Naive thymus-derived CD8-positive, alpha-beta T cell (primary cell): ENCODE results near the gene BICC1. TPM values are rescaled to one million over a fixed set of nuclear protein-coding genes. Genes with fewer than 3 reads are reported as not detected.
"Not testable (repeated sequence)": the region's sequence is repeated elsewhere in the genome, so short reads cannot be mapped to it uniquely, and the experiment has no call there.

Source experiments
- ATAC-seq, 2 donors: fragments of 150-1000 bp; cut with Tn5 transposase in 1 of 2; sonication (Bioruptor Pico), chemical (Tn5 transposase) in 1 of 2; 1 replicate in 1 of 2; 2 replicates in 1 of 2; pipeline ENCODE4 v1.10.0; 2021; ENCODE audit warnings: mild to moderate bottlenecking in 2 of 2, moderate library complexity in 2 of 2
- POLR2A ChIA-PET: fragments of 350-600 bp; sonication (Branson Sonifier 250); formaldehyde crosslinking; loops from one replicate; lab custom pipeline; 2021; ENCODE audit warnings: antibody characterized with exemption; lab: Charles Lee
- DNase-seq, 10 donors: peaks; one replicate each; pipeline versions ENCODE4 v3.0.0 to v3.0.0-alpha.2; 2020 to 2022
- H3K27ac Mint-ChIP-seq, 10 donors: one replicate each; pipeline ENCODE4 v1.8.0; 2020 to 2022; ENCODE audit warnings: mild to moderate bottlenecking in 10 of 10, mixed read lengths in 10 of 10, moderate library complexity in 4 of 10, inconsistent platforms in 1 of 10
- H3K27me3 Mint-ChIP-seq, 5 donors: one replicate each; pipeline ENCODE4 v1.8.0; 2021 to 2022; ENCODE audit warnings: mixed read lengths in 5 of 5
- H3K36me3 Mint-ChIP-seq, 3 donors: one replicate each; pipeline ENCODE4 v1.8.0; 2020 to 2022; ENCODE audit warnings: mixed read lengths in 3 of 3, mild to moderate bottlenecking in 2 of 3, inconsistent platforms in 1 of 3
- H3K4me1 Mint-ChIP-seq, 4 donors: one replicate each; pipeline ENCODE4 v1.8.0; 2021 to 2022; ENCODE audit warnings: mixed read lengths in 4 of 4
- H3K4me3 Mint-ChIP-seq, 10 donors: one replicate each; pipeline ENCODE4 v1.8.0; 2020 to 2022; ENCODE audit warnings: mild to moderate bottlenecking in 10 of 10, mixed read lengths in 10 of 10, moderate library complexity in 6 of 10, inconsistent platforms in 1 of 10
- H3K9me3 Mint-ChIP-seq, 9 donors: one replicate each; pipeline ENCODE4 v1.8.0; 2020 to 2022; ENCODE audit warnings: mixed read lengths in 9 of 9, mild to moderate bottlenecking in 3 of 9, inconsistent platforms in 1 of 9, moderate library complexity in 1 of 9
- polyA plus RNA-seq, 3 donors: library from polyadenylated mRNA; unstranded; fragments of 300-500 nt; fragmentation: Illumina TruSeq; gene quantifications; one replicate each; pipeline ENCODE4 v1.2.3, GENCODE V29; 2021
- total RNA-seq, 8 experiments: library from RNA in 2 of 8; stranded (reverse) in 2 of 8; gene quantifications; one replicate each; pipeline ENCODE4 v1.2.3 and lab custom pipeline; 2021 to 2026

BICC1 gene
- total and polyA plus RNA-seq, 5 experiments from 2014 or later, result not detected

DNA sequence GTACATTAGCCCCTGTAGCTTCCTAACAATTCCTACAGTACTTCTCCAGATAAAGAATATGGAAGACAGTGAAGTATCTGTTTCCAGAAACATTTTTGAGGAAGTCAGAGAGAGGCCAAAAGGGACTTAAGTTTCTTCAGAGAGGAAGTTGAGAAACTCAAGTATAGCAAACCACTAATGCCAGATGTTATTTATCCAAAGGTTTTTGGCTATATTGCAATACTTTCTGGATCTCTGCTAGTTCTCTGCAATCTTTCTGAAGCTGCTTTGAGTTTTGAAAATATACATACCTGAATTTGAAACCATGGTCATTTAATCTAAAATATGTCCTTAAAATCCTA is 64.7 kb downstream of the BICC1 start:
- Mint-ChIP-seq H3K4me1 (no peaks in the 10 kb centered on the region), H3K27me3 (peaks cover 0 to 2% (median 0%) of the 10 kb centered on the region in 5 donors), H3K27ac (no peak overlapping the region), H3K4me3 (no peak overlapping the region), H3K9me3 (peaks cover 0 to 3% (median 0%) of the 10 kb centered on the region in 9 donors), H3K36me3 (no peaks in the 10 kb centered on the region)
- no peak for ATAC-seq
- no peak for DNase-seq
- POLR2A ChIA-PET, result no interaction called here

DNA sequence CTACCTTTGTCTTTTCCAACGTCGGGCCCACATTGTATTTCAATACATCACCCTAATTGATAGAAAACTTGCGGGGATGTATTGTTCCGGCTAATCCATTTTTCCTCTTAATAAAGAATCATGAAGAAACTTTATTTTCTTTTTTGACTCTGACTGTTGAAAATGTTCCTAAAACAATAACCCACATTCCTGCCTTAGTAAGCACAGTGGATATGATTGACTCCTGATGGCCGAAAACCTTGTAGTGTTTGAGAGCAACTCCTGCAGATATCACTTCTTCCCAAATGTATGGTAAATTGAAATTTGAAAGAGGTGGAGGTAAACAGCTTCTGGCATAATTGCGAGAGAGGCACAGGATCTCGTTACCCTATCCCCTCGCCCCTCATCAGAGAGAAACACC is 65.7 kb downstream of the BICC1 start:
- peaks cover 0 to 2% (median 0%) of the 10 kb centered on the region in 5 donors for H3K27me3 Mint-ChIP-seq
- POLR2A ChIA-PET, result no interaction called here
- DNase-seq (no peak), ATAC-seq (no peak)
- H3K4me3 Mint-ChIP-seq, result no peak overlapping the region
- H3K36me3 Mint-ChIP-seq, result no peaks in the 10 kb centered on the region
- H3K4me1 Mint-ChIP-seq, result no peaks in the 10 kb centered on the region
- no peak overlapping the region for H3K27ac Mint-ChIP-seq
- peaks cover 0 to 6% (median 0%) of the 10 kb centered on the region in 9 donors for H3K9me3 Mint-ChIP-seq

DNA sequence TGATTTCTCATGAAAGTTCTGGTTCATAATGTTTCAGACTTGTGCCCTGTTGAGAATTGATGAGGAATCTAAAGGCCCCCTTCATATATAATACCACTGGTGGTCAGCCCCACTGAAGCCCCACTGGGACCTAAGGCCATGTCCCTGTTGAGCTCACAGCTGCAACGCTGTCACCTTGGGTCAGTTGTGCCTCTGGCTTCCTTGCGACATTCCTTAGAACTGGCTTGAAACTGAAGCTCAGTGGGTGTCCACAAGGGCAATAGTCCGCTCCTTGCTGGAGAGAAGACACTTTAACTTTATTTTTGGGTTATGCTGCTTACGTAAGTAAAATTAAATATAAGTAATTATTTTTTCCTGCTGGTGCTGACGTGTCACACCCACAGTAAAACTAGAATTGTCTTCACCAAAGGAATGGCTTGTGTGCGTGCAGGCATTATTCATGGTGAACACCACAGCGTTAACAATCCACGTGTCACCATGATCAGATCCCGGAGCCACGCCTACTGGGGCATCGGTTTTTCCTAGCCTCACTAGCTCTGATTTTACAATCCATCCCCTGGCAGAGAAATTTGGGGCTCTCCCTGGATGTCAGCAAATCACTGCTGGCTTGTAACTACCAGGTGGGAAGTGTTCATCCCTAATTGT is 66.5 kb downstream of the BICC1 start:
- Mint-ChIP-seq H3K27me3 (peaks cover 0 to 5% (median 0%) of the 10 kb centered on the region in 5 donors), H3K36me3 (no peaks in the 10 kb centered on the region), H3K4me1 (no peaks in the 10 kb centered on the region), H3K4me3 (no peak overlapping the region), H3K9me3 (peaks cover 0 to 12% (median 0%) of the 10 kb centered on the region in 9 donors), H3K27ac (no peak overlapping the region)
- POLR2A ChIA-PET, result no interaction called here
- ATAC-seq (no peak), DNase-seq (no peak)

DNA sequence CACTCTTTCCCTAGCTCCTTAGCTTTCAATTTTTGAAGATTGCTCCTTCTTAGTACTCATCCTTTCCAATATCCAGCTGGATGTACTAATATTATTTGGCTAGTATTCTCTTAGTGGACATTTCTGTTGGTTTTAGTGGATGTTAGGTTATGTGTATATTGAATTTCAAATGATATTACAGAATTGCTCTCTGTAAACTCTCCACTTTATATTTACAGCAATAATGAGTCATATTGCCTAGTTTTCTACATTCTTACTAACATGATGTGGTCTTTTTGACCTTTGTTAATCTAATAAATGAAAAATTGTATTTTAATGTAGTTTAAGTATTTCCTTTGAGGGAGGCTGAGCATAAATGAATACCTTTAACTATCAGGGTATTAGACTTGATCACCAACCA is 69.4 kb downstream of the BICC1 start:
- POLR2A ChIA-PET, result no interaction called here
- Mint-ChIP-seq H3K27ac (no peak overlapping the region), H3K9me3 (peaks cover 0 to 12% (median 0%) of the 10 kb centered on the region in 9 donors), H3K36me3 (no peaks in the 10 kb centered on the region), H3K4me3 (no peak overlapping the region), H3K27me3 (peaks cover 0 to 14% (median 0%) of the 10 kb centered on the region in 5 donors), H3K4me1 (no peaks in the 10 kb centered on the region)
- ATAC-seq, result no peak
- no peak for DNase-seq

DNA sequence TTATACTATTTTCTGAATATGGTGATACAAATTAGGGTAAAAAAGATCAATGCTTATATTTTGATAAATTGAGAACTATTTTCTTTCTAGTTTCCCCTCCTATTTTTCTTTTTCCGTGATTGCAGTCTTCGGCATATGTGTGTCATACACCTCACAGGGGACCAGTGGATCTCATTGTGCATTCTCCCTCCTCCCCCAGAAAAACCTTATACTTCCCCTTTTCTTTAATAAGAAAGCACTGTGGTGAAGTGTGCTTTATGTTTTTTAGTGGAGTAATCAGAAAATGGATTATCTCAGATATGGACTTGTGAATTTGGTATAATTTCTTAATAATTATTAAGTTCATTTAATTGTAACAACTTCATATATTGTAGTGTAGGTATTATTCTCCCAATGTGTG is 72.8 kb downstream of the BICC1 start:
- H3K4me1 Mint-ChIP-seq, result no peaks in the 10 kb centered on the region
- H3K9me3 Mint-ChIP-seq, result peaks cover 0 to 12% (median 0%) of the 10 kb centered on the region in 9 donors
- ATAC-seq (no peak), DNase-seq (no peak)
- POLR2A ChIA-PET, result no interaction called here
- peaks cover 0 to 18% (median 3%) of the 10 kb centered on the region in 5 donors for H3K27me3 Mint-ChIP-seq
- no peaks in the 10 kb centered on the region for H3K36me3 Mint-ChIP-seq
- H3K4me3 Mint-ChIP-seq, result no peak overlapping the region
- H3K27ac Mint-ChIP-seq, result no peak overlapping the region

DNA sequence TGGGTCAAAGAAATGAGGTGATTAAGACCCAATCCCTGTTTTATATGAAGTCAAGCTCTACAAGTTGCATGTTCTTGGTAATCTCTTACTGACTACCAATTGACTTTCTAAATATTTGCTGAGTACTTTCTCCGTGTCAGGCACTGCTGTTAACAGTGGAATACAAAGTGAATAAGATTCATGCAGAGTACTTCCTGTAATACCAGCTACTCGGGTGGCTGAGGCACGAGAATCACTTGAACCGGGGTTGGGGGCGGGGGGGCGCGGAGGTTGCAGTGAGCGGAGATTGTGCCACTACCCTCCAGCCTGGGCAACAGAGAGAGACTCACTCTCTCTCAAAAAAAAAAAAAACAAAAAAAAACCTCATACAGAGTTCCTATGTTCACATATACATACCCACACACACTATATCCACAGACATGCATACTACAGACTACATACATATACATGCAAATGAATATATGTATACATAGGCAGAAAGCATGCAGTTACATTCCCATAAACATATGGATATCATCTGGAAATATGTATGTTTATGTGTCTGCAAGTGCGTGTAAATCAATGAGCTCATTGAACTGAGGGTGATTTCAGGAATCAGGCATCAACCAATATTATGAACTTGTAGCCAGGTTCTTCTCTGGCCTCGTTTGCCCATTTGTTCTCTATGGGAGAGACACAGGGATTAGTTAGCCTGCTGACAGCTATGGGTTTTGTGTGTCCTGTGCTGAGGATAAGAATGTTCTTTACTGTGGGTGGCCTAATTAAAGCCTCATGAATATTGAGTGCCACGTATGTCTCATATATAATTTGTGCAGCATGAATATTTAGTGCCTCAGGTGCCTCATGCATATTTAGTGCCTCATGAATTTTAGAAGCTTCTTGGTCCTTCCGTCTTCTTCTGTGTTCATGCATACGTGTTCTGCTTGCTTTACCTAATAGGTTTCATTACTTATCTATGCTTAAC is 73.9 kb downstream of the BICC1 start:
- no peaks in the 10 kb centered on the region for H3K36me3 Mint-ChIP-seq
- POLR2A ChIA-PET, result no interaction called here
- no peak overlapping the region for H3K27ac Mint-ChIP-seq
- ATAC-seq (no peak), DNase-seq (no peak)
- H3K9me3 Mint-ChIP-seq, result peaks cover 0 to 12% (median 0%) of the 10 kb centered on the region in 9 donors
- no peak overlapping the region for H3K4me3 Mint-ChIP-seq
- peaks cover 3 to 18% (median 9%) of the 10 kb centered on the region in 5 donors for H3K27me3 Mint-ChIP-seq
- H3K4me1 Mint-ChIP-seq, result no peaks in the 10 kb centered on the region

DNA sequence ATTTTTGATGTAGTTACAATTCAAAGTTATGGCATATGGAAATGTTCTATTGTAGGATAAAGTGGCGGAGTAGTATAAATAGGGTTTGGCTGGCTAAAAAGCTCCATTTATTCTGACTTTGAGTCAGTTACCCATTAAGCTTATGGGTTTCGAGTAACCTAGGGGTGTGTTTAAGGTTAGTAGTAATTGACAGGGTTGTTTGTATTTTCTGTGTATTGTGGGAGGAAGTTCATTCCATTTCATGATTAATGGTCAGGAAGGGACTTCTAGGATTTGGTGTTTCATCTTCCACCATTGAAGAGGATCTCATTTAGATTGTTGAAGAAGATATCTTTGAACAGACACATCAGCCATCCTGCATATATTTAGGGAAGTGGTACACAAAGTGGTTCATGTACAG is 75.0 kb downstream of the BICC1 start:
- Mint-ChIP-seq H3K9me3 (peaks cover 0 to 12% (median 0%) of the 10 kb centered on the region in 9 donors), H3K27ac (no peak overlapping the region), H3K4me3 (no peak overlapping the region), H3K36me3 (no peaks in the 10 kb centered on the region), H3K27me3 (peaks cover 5 to 20% (median 11%) of the 10 kb centered on the region in 5 donors), H3K4me1 (no peaks in the 10 kb centered on the region)
- no peak for DNase-seq
- no peak for ATAC-seq
- POLR2A ChIA-PET, result no interaction called here

DNA sequence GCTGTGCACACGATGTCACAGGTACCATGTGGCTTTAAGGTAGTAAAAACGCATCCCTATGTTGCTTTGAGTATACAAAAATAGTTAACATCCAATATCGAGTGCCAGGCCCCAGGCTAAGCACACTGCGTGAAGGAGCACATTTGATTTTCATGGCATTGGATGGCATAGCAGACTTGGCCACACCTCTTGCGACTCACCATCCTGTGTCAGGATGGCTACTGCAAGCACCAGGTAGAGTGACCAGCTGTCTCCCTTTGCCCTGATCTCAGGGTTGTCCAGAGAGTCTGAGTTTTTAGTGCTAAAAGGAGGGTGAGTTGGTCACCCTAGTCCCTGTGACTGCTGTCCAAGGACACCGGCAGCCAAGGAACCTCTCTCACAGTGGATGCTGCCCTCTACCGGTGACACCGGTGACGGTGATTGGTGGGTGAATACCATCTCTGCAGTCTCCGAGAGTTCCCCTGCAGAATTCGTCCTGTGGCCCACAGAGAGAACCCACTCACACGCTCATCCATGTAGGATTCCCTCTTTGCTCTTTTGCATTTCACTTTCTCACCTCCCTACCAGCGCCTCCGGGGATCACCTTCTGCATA is 76.1 kb downstream of the BICC1 start:
- DNase-seq (no peak), ATAC-seq (no peak)
- Mint-ChIP-seq H3K9me3 (peaks cover 0 to 7% (median 0%) of the 10 kb centered on the region in 9 donors), H3K27ac (no peak overlapping the region), H3K4me1 (no peaks in the 10 kb centered on the region), H3K4me3 (no peak overlapping the region), H3K27me3 (peaks cover 5 to 25% (median 13%) of the 10 kb centered on the region in 5 donors), H3K36me3 (no peaks in the 10 kb centered on the region)
- POLR2A ChIA-PET, result no interaction called here

DNA sequence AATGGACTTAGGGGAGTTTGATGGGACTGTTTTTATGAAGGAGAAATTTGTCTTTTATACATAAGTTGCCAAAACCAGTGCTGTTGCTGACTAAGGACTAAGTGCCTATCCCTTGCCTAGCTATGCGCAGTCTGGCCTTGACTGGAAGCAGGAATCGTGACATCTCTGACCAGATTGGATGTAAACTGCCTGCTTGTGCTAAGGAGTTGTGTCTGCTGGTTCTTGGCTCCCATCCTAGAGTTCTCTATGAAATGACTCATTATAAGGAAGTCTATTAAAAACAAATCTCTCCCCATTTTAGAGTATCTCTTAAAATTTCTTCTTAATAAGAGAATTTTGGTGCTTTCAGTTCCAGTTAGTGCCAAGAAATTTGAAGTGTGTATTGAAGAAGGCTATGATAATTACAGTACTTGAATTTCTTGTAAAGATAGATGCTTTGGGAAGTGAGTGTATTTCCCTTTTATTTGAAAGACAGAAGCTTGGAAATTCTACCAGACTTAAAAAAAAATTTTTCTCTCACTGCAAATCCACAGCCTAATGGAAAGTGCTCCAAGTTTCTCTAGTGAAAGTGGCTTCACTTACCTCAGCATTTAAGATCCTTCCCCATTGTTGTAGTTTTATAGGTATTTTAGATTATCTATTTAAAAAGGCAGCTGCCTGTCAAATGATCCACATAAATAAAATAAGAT is 77.6 kb downstream of the BICC1 start:
- peaks cover 0 to 3% (median 0%) of the 10 kb centered on the region in 9 donors for H3K9me3 Mint-ChIP-seq
- H3K4me1 Mint-ChIP-seq, result no peaks in the 10 kb centered on the region
- no peak overlapping the region for H3K27ac Mint-ChIP-seq
- H3K27me3 Mint-ChIP-seq, result peaks cover 5 to 30% (median 17%) of the 10 kb centered on the region in 5 donors
- H3K4me3 Mint-ChIP-seq, result no peak overlapping the region
- H3K36me3 Mint-ChIP-seq, result no peaks in the 10 kb centered on the region
- ATAC-seq, result no peak
- POLR2A ChIA-PET, result no interaction called here
- DNase-seq, result no peak

DNA sequence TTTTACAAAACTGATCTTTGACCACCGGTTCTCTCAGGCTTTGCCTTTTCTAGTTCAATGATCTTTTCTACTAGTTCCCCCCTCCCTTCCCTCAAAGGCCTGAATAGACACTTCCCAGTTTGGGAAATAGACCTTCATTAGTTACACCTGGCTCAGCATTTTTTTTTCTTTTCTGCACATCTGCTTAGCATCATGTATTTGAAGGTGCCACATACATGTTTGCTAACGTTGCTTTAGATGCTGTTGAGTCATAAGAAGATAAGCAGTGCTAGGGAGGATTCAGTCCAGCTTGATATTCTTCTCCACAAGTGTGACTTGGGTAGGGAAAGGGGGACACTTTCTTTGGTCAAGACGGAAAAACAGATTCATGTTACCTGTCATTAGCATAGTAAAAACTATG is 78.3 kb downstream of the BICC1 start:
- H3K27ac Mint-ChIP-seq, result no peak overlapping the region
- no peaks in the 10 kb centered on the region for H3K36me3 Mint-ChIP-seq
- DNase-seq (no peak), ATAC-seq (no peak)
- POLR2A ChIA-PET, result no interaction called here
- no peaks in the 10 kb centered on the region for H3K4me1 Mint-ChIP-seq
- H3K4me3 Mint-ChIP-seq, result no peak overlapping the region
- H3K27me3 Mint-ChIP-seq, result peaks cover 5 to 30% (median 17%) of the 10 kb centered on the region in 5 donors
- H3K9me3 Mint-ChIP-seq, result peaks cover 0 to 9% (median 0%) of the 10 kb centered on the region in 9 donors

DNA sequence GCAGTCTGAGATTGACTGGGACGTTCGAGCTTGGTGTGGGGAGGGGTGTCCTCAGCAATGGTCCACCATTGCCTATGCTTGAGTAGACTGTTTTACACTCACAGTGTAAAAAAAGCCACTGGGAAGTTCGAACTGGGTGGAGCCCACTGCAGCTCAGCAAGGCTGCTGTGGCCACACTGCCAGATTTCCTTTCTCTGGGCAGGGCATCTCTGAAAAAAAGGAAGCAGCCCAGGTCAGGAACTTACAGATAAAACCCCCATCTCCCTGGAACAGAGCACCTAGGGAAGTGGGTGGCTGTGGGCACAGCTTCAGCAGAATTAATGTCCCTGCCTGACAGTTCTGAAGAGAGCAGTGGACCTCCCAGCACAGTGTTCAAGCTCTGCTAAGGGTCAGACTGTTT is 80.3 kb downstream of the BICC1 start:
- DNase-seq (no peak), ATAC-seq (no peak)
- Mint-ChIP-seq H3K36me3 (no peaks in the 10 kb centered on the region), H3K4me3 (no peak overlapping the region), H3K27ac (no peak overlapping the region), H3K9me3 (peaks cover 0 to 25% (median 10%) of the 10 kb centered on the region in 9 donors), H3K27me3 (peaks cover 5 to 30% (median 17%) of the 10 kb centered on the region in 5 donors), H3K4me1 (no peaks in the 10 kb centered on the region)
- POLR2A ChIA-PET, result no interaction called here

DNA sequence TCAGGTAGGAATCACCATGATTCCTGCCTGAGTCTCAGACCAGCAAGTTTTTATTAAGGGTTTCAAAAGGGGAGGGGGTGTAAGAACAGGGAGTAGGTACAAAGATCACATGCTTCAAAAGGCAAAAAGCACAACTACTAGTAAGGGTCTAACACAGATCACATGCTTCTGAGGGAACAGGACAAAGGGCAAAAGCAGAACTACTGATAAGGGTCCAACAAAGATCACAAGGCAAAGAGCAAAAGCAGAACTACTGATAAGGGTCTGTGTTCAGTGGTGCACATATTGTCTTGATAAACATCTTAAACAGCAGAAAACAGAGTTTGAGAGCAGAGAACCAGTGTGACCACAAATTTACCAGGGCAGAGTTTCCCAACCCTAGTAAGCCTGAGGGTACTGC is 84.5 kb downstream of the BICC1 start:
- H3K9me3 Mint-ChIP-seq, result peaks cover 0 to 25% (median 14%) of the 10 kb centered on the region in 9 donors
- peaks cover 0 to 18% (median 7%) of the 10 kb centered on the region in 5 donors for H3K27me3 Mint-ChIP-seq
- H3K36me3 Mint-ChIP-seq, ATAC-seq, H3K27ac Mint-ChIP-seq, H3K4me1 Mint-ChIP-seq, H3K4me3 Mint-ChIP-seq, DNase-seq, POLR2A ChIA-PET: not testable (repeated sequence)
